GM12874 (cell line): ENCODE data around the gene NUDT16.

Experiments used
- CTCF ChIP-seq: IDR thresholded peaks from 2 replicates; pipeline ENCODE4 v1.5.1; 2011; ENCODE audit warnings: low read depth, mild to moderate bottlenecking, control low read depth, low read length, moderate library complexity; ENCODE audit not compliant: insufficient read depth

The NUDT16 gene

GRCh38 chr3:131393051-131393450 is 11.5 kb downstream of the NUDT16 start:
- TF ChIP-seq CTCF: no peak

GRCh38 chr3:131393868-131394267 is 12.3 kb downstream of the NUDT16 start:
- TF ChIP-seq CTCF: no peak

GRCh38 chr3:131394400-131394799 is 12.8 kb downstream of the NUDT16 start:
- TF ChIP-seq CTCF: no peak

- no peak for TF ChIP-seq CTCF
These were observed 14.6 kb downstream of the NUDT16 start for GRCh38 chr3:131396170-131396569.

- no peak for TF ChIP-seq CTCF
These were observed 16.3 kb downstream of the NUDT16 start for GRCh38 chr3:131397889-131398288.

GRCh38 chr3:131401978-131402377 is 20.4 kb downstream of the NUDT16 start:
- TF ChIP-seq CTCF: no peak

- TF ChIP-seq CTCF: no peak
These were observed 20.9 kb downstream of the NUDT16 start for GRCh38 chr3:131402391-131403039.
